ENCODE data around the gene YTHDC2.

GRCh38 chr5:113507601-113508000 is 5.9 kb upstream of the YTHDC2 start:
- no peak for TF ChIP-seq CTCF (IDR thresholded peaks at IDR 0.05)
- no peak for TF ChIP-seq EP300 (IDR thresholded peaks at IDR 0.05)
- TF ChIP-seq POLR2A (IDR thresholded peaks at IDR 0.05): no peak
- no peak for TF ChIP-seq POLR2AphosphoS5 (IDR thresholded peaks at IDR 0.05)

All from upper lobe of left lung (tissue), 4 donors.